Peyer's patch (tissue), 4 donors: Measurements from ENCODE around the gene COBL.

Experiments used
- POLR2A ChIP-seq, 2 donors: fragments of 450-650 bp; IDR thresholded peaks; one replicate each; pipeline ENCODE4 v1.5.1; 2017; ENCODE audit warnings: antibody characterized with exemption in 2 of 2, mild to moderate bottlenecking in 2 of 2, moderate library complexity in 2 of 2
- TF ChIP-seq, protein P1 (sequence below), 6 experiments: fragments of 450-650 bp in 4 of 6; fragments of 200-600 bp in 2 of 6; sonication (generic) in 1 of 6; IDR thresholded peaks; one replicate each; pipeline ENCODE4 v1.5.1; 2017 to 2019; ENCODE audit warnings: antibody characterized with exemption in 6 of 6, mild to moderate bottlenecking in 3 of 6, moderate library complexity in 1 of 6

DNA sequence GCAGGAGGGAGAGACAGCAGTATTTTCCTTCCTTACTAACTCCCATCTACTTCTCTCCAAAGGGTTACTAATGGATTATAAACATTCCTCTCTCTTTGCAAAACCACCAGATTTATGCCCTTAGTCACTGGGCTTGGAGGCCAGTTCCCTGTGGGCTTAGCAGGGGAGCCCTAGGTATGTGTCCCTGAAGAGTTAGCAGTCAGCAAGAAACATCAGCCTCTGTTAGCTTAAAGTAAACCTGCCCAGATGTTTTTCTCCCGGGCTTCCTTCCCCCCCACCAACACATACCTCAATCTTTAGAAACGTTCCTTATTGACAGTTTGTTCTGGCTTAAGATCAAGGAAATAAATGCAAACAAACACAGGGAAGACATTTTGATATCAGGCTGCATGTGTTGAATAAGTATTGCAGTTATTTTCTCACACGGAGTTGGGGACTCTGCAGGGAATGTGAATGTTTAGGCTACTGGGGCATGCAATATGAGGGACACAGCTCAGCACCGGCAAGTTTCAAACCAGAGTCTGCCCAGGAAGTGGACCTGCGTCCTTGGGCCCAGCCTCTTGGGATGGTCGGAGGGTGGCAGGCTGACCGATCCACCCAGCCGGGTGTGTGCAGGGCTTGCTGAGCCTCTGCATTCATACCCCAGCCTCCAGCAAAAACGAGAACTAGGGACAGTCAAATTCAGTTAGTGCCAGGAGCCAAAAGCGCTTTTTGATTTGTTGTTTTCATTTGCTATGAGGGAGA lies 281.9 kb downstream of the COBL start:
- TF ChIP-seq, protein P1, sequence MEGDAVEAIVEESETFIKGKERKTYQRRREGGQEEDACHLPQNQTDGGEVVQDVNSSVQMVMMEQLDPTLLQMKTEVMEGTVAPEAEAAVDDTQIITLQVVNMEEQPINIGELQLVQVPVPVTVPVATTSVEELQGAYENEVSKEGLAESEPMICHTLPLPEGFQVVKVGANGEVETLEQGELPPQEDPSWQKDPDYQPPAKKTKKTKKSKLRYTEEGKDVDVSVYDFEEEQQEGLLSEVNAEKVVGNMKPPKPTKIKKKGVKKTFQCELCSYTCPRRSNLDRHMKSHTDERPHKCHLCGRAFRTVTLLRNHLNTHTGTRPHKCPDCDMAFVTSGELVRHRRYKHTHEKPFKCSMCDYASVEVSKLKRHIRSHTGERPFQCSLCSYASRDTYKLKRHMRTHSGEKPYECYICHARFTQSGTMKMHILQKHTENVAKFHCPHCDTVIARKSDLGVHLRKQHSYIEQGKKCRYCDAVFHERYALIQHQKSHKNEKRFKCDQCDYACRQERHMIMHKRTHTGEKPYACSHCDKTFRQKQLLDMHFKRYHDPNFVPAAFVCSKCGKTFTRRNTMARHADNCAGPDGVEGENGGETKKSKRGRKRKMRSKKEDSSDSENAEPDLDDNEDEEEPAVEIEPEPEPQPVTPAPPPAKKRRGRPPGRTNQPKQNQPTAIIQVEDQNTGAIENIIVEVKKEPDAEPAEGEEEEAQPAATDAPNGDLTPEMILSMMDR (IDR thresholded peaks at IDR 0.05), result no peak
- TF ChIP-seq POLR2A (IDR thresholded peaks at IDR 0.05), result no peak
